Mammary epithelial cell (primary cell): ENCODE data around the gene VARS1.

Experiments
- CTCF ChIP-seq, 2 donors: IDR thresholded peaks in 1 of 2; conservative IDR thresholded peaks in 1 of 2; 2 replicates each; pipeline ENCODE4 v1.5.1; 2011 to 2012; ENCODE audit warnings: inconsistent platforms in 2 of 2, low read length in 2 of 2, mild to moderate bottlenecking in 2 of 2, control low read depth in 1 of 2, low read depth in 1 of 2; ENCODE audit not compliant: insufficient read depth in 1 of 2; ENCODE audit errors: extremely low read depth in 1 of 2
- EZH2 ChIP-seq: IDR thresholded peaks from 2 replicates; pipeline ENCODE4 v1.6.1; 2012; ENCODE audit warnings: low read length, inconsistent platforms, borderline replicate concordance

GRCh38 chr6:31765910-31766794 lies 29.4 kb downstream of the VARS1 start:
- TF ChIP-seq CTCF (conservative IDR thresholded peaks at IDR 0.05 in 1 of 2, IDR thresholded peaks at IDR 0.05 in 1 of 2; ENCODE audit: extremely low read depth in 1 of 2, insufficient read depth in 1 of 2, low read depth in 1 of 2, low read length in 2 of 2) (no peak), EZH2 (no peak)
